Naive thymus-derived CD4-positive, alpha-beta T cell (primary cell): ENCODE results near the gene SH3D19. TPM values are rescaled to one million over a fixed set of nuclear protein-coding genes. Genes with fewer than 3 reads are reported as not detected.
"Not testable (repeated sequence)": the region's sequence is repeated elsewhere in the genome, so short reads cannot be mapped to it uniquely, and the experiment has no call there.

Source experiments
- ATAC-seq: fragments of 150-1000 bp; cut with Tn5 transposase; 2 replicates; pipeline ENCODE4 v1.10.0; 2021; ENCODE audit warnings: mild to moderate bottlenecking, moderate library complexity
- CTCF ChIA-PET: fragments of 350-600 bp; sonication (Branson Sonifier 250); formaldehyde crosslinking; loops from one replicate; lab custom pipeline; 2021; ENCODE audit warnings: antibody characterized with exemption; lab: Charles Lee
- POLR2A ChIA-PET: fragments of 350-600 bp; sonication (Branson Sonifier 250); formaldehyde crosslinking; loops from one replicate; lab custom pipeline; 2021; ENCODE audit warnings: antibody characterized with exemption, inconsistent platforms; lab: Charles Lee
- DNase-seq, 9 donors: peaks; one replicate each; pipeline versions ENCODE4 v3.0.0 to v3.0.0-alpha.2; 2020 to 2022; ENCODE audit warnings: mixed read lengths in 1 of 9
- H3K27ac ChIP-seq: one replicate; pipeline ENCODE4 v1.7.0; 2013; ENCODE audit warnings: mild to moderate bottlenecking, low read depth, low read length, moderate library complexity
- H3K27me3 ChIP-seq, 2 donors: one replicate each; pipeline ENCODE4 v1.7.0; 2013; ENCODE audit warnings: low read length in 2 of 2, mild to moderate bottlenecking in 2 of 2, moderate library complexity in 2 of 2; ENCODE audit not compliant: control insufficient read depth in 2 of 2, insufficient read depth in 2 of 2
- H3K36me3 ChIP-seq, 3 experiments: 1 replicate in 2 of 3; 2 replicates in 1 of 3; pipeline ENCODE4 v1.7.0; 2013; ENCODE audit warnings: low read length in 3 of 3, mild to moderate bottlenecking in 3 of 3, moderate library complexity in 1 of 3; ENCODE audit not compliant: insufficient read depth in 3 of 3, control insufficient read depth in 2 of 3
- H3K4me1 ChIP-seq, 2 donors: one replicate each; pipeline ENCODE4 v1.7.0; 2013; ENCODE audit warnings: low read length in 2 of 2, mild to moderate bottlenecking in 2 of 2, moderate library complexity in 1 of 2; ENCODE audit not compliant: control insufficient read depth in 2 of 2, insufficient read depth in 2 of 2
- H3K4me3 ChIP-seq: 2 replicates; pipeline ENCODE4 v1.7.0; 2013; ENCODE audit warnings: mild to moderate bottlenecking, low read length
- H3K9me3 ChIP-seq, 3 experiments: 1 replicate in 2 of 3; 2 replicates in 1 of 3; pipeline ENCODE4 v1.7.0; 2013; ENCODE audit warnings: low read length in 3 of 3; ENCODE audit not compliant: control insufficient read depth in 2 of 3
- H3K27ac Mint-ChIP-seq, 9 donors: one replicate each; pipeline ENCODE4 v1.8.0; 2020 to 2022; ENCODE audit warnings: mixed read lengths in 9 of 9, mild to moderate bottlenecking in 8 of 9, moderate library complexity in 5 of 9, inconsistent platforms in 2 of 9
- H3K27me3 Mint-ChIP-seq, 5 donors: one replicate each; pipeline ENCODE4 v1.8.0; 2021 to 2022; ENCODE audit warnings: mixed read lengths in 5 of 5, mild to moderate bottlenecking in 1 of 5
- H3K36me3 Mint-ChIP-seq, 5 donors: one replicate each; pipeline ENCODE4 v1.8.0; 2020 to 2022; ENCODE audit warnings: mixed read lengths in 5 of 5, mild to moderate bottlenecking in 3 of 5, inconsistent platforms in 1 of 5
- H3K4me1 Mint-ChIP-seq, 7 donors: one replicate each; pipeline ENCODE4 v1.8.0; 2020 to 2022; ENCODE audit warnings: mixed read lengths in 7 of 7, mild to moderate bottlenecking in 3 of 7, inconsistent platforms in 1 of 7
- H3K4me3 Mint-ChIP-seq, 10 donors: one replicate each; pipeline ENCODE4 v1.8.0; 2020 to 2022; ENCODE audit warnings: mild to moderate bottlenecking in 10 of 10, mixed read lengths in 10 of 10, moderate library complexity in 6 of 10, inconsistent platforms in 2 of 10
- H3K9me3 Mint-ChIP-seq, 11 donors: one replicate each; pipeline ENCODE4 v1.8.0; 2020 to 2022; ENCODE audit warnings: mixed read lengths in 11 of 11, mild to moderate bottlenecking in 4 of 11, inconsistent platforms in 1 of 11, moderate library complexity in 1 of 11
- intact Hi-C, 2 donors: fragments of 100-400 bp; cut with micrococcal nuclease; formaldehyde crosslinking; loops; one replicate each; pipeline ENCODE4 v1.15.1; 2023
- polyA plus RNA-seq, 2 donors: library from polyadenylated mRNA; unstranded; fragments of 300-500 nt; fragmentation: Illumina TruSeq; gene quantifications; one replicate each; pipeline ENCODE4 v1.2.3, GENCODE V29; 2021
- total RNA-seq, 6 experiments: library from RNA in 5 of 6; stranded (reverse) in 5 of 6; gene quantifications; 1 replicate in 5 of 6; 2 replicates in 1 of 6; pipeline ENCODE4 v1.2.3 and lab custom pipeline; 2021 to 2026

SH3D19 gene
- total and polyA plus RNA-seq, 7 experiments from 2014 or later, result 0.66 to 1.8 (median 1.0) TPM; not detected in 2

- H3K27me3 Mint-ChIP-seq, result peaks cover 55 to 69% (median 66%) of the 10 kb centered on the region in 5 donors
- Histone ChIP-seq H3K4me1 (no peaks in the 10 kb centered on the region), H3K9me3 (no peaks in the 10 kb centered on the region), H3K27ac (no peak overlapping the region), H3K36me3 (no peaks in the 10 kb centered on the region), H3K4me3 (no peak overlapping the region), H3K27me3 (no peaks in the 10 kb centered on the region)
- peaks cover 0 to 5% (median 0%) of the 10 kb centered on the region in 11 donors for H3K9me3 Mint-ChIP-seq
- H3K4me3 Mint-ChIP-seq, result no peak overlapping the region
- peaks cover 2 to 18% (median 16%) of the 10 kb centered on the region in 7 donors for H3K4me1 Mint-ChIP-seq
- no peak overlapping the region for H3K27ac Mint-ChIP-seq
- CTCF ChIA-PET, result interaction anchor here (0.6 kb wide), 1 partner anchor 202 kb away, joined by 3 read pairs; no protein-coding TSS in a partner anchor
- ATAC-seq (no peak), DNase-seq (no peak)
- POLR2A ChIA-PET, result no interaction called here
- intact Hi-C loops, result no loop called here
- H3K36me3 Mint-ChIP-seq, result peaks cover 0 to 10% (median 0%) of the 10 kb centered on the region in 5 donors
Measured at GRCh38 chr4:151322570-151322969, 2.8 kb downstream of the SH3D19 start.

GRCh38 chr4:151322161-151322560, 3.2 kb downstream of the SH3D19 start:
- ATAC-seq, H3K9me3 Mint-ChIP-seq, H3K4me3 ChIP-seq, H3K27me3 ChIP-seq, H3K4me3 Mint-ChIP-seq, POLR2A ChIA-PET, H3K27ac Mint-ChIP-seq, H3K27ac ChIP-seq, H3K36me3 ChIP-seq, intact Hi-C loops, H3K9me3 ChIP-seq, H3K4me1 ChIP-seq, DNase-seq: not testable (repeated sequence)
- CTCF ChIA-PET, result interaction anchor here (0.6 kb wide), 1 partner anchor 202 kb away, joined by 3 read pairs; no protein-coding TSS in a partner anchor
- Mint-ChIP-seq H3K36me3 (peaks cover 0 to 10% (median 0%) of the 10 kb centered on the region in 5 donors), H3K27me3 (peaks cover 54 to 73% (median 65%) of the 10 kb centered on the region in 5 donors), H3K4me1 (peaks cover 2 to 18% (median 16%) of the 10 kb centered on the region in 7 donors)

- H3K27me3 ChIP-seq, result no peaks in the 10 kb centered on the region
- Mint-ChIP-seq H3K36me3 (peaks cover 0 to 10% (median 0%) of the 10 kb centered on the region in 5 donors), H3K9me3 (peaks cover 0 to 5% (median 0%) of the 10 kb centered on the region in 11 donors), H3K4me3 (no peak overlapping the region), H3K27me3 (peaks cover 52 to 75% (median 63%) of the 10 kb centered on the region in 5 donors), H3K27ac (no peak overlapping the region), H3K4me1 (peaks cover 2 to 18% (median 16%) of the 10 kb centered on the region in 7 donors)
- POLR2A ChIA-PET, result no interaction called here
- ATAC-seq, result no peak
- no peaks in the 10 kb centered on the region for H3K9me3 ChIP-seq
- DNase-seq, result no peak
- H3K36me3 ChIP-seq, result no peaks in the 10 kb centered on the region
- CTCF ChIA-PET, result interaction anchor here (0.6 kb wide), 1 partner anchor 1605 kb away, joined by 3 read pairs; no protein-coding TSS in a partner anchor
- intact Hi-C loops, result no loop called here
- H3K4me3 ChIP-seq, result no peak overlapping the region
- H3K27ac ChIP-seq, result no peak overlapping the region
- no peaks in the 10 kb centered on the region for H3K4me1 ChIP-seq
Measured at GRCh38 chr4:151321586-151321985, 3.8 kb downstream of the SH3D19 start.

- H3K4me1 Mint-ChIP-seq, result peaks cover 0 to 7% (median 6%) of the 10 kb centered on the region in 7 donors
- Histone ChIP-seq H3K9me3 (no peaks in the 10 kb centered on the region), H3K4me3 (no peak overlapping the region), H3K27ac (no peak overlapping the region), H3K36me3 (no peaks in the 10 kb centered on the region), H3K4me1 (no peaks in the 10 kb centered on the region), H3K27me3 (no peaks in the 10 kb centered on the region)
- ATAC-seq (no peak), DNase-seq (no peak)
- peaks cover 0 to 4% (median 0%) of the 10 kb centered on the region in 5 donors for H3K36me3 Mint-ChIP-seq
- CTCF ChIA-PET, result no interaction called here
- no peak overlapping the region for H3K4me3 Mint-ChIP-seq
- POLR2A ChIA-PET, result no interaction called here
- intact Hi-C loops, result no loop called here
- no peak overlapping the region for H3K27ac Mint-ChIP-seq
- H3K27me3 Mint-ChIP-seq, result peaks cover 39 to 60% (median 53%) of the 10 kb centered on the region in 5 donors
- peaks cover 0 to 2% (median 0%) of the 10 kb centered on the region in 11 donors for H3K9me3 Mint-ChIP-seq
Measured at GRCh38 chr4:151319490-151319889, 5.9 kb downstream of the SH3D19 start.

- no peak overlapping the region for H3K4me3 Mint-ChIP-seq
- Histone ChIP-seq H3K27me3 (no peaks in the 10 kb centered on the region), H3K27ac (no peak overlapping the region), H3K4me1 (no peaks in the 10 kb centered on the region), H3K4me3 (no peak overlapping the region), H3K36me3 (no peaks in the 10 kb centered on the region), H3K9me3 (no peaks in the 10 kb centered on the region)
- intact Hi-C loops, result no loop called here
- no peaks in the 10 kb centered on the region for H3K4me1 Mint-ChIP-seq
- DNase-seq, result no peak
- no peaks in the 10 kb centered on the region for H3K36me3 Mint-ChIP-seq
- ChIA-PET CTCF (no interaction called here), POLR2A (no interaction called here)
- peaks cover 0 to 2% (median 0%) of the 10 kb centered on the region in 11 donors for H3K9me3 Mint-ChIP-seq
- H3K27ac Mint-ChIP-seq, result no peak overlapping the region
- peaks cover 28 to 50% (median 43%) of the 10 kb centered on the region in 5 donors for H3K27me3 Mint-ChIP-seq
- no peak for ATAC-seq
Measured at GRCh38 chr4:151318307-151319006, 6.9 kb downstream of the SH3D19 start.

- Histone ChIP-seq H3K4me3 (no peak overlapping the region), H3K9me3 (no peaks in the 10 kb centered on the region), H3K36me3 (no peaks in the 10 kb centered on the region), H3K27me3 (no peaks in the 10 kb centered on the region), H3K27ac (no peak overlapping the region), H3K4me1 (no peaks in the 10 kb centered on the region)
- Mint-ChIP-seq H3K27me3 (peaks cover 15 to 32% (median 29%) of the 10 kb centered on the region in 5 donors), H3K36me3 (no peaks in the 10 kb centered on the region), H3K9me3 (peaks cover 0 to 2% (median 0%) of the 10 kb centered on the region in 11 donors), H3K4me1 (no peaks in the 10 kb centered on the region), H3K27ac (no peak overlapping the region), H3K4me3 (no peak overlapping the region)
- POLR2A ChIA-PET, result no interaction called here
- intact Hi-C loops, result no loop called here
- CTCF ChIA-PET, result interaction anchor here (0.6 kb wide), 1 partner anchor 41 kb away, joined by 3 read pairs; no protein-coding TSS in a partner anchor
- DNase-seq, result no peak
- ATAC-seq, result no peak
Measured at GRCh38 chr4:151316645-151317044, 8.8 kb downstream of the SH3D19 start.
